GM12878 (cell line): ENCODE results near the gene ANKS1A. TPM values are rescaled to one million over a fixed set of nuclear protein-coding genes. Genes with fewer than 3 reads are reported as not detected.

Experiments
- ATAC-seq: fragments of 200-7000 bp; cut with Tn5 transposase; 3 replicates; pipeline ENCODE4 v1.9.1; 2020; ENCODE audit warnings: mild to moderate bottlenecking, moderate library complexity
- BruUV-seq: library from RNA; stranded (reverse); fragments of 400-500 nt; replicated peaks from 2 replicates; lab custom pipeline; 2021; lab: Mats Ljungman, UMichigan
- CTCF ChIA-PET: fragments of 300-600 bp; sonication (Branson Sonifier 250); formaldehyde crosslinking; extraction: SDS; loops from one replicate; lab custom pipeline; 2021; ENCODE audit warnings: inconsistent platforms; lab: Yijun Ruan, JAX
- POLR2A ChIA-PET: fragments of 350-600 bp; formaldehyde crosslinking; extraction: SDS; loops from one replicate; lab custom pipeline; 2021; ENCODE audit warnings: inconsistent platforms; lab: Charles Lee
- RAD21 ChIA-PET: fragments of 300-600 bp; sonication (Branson Sonifier 250); formaldehyde crosslinking; loops from one replicate; lab custom pipeline; 2023; ENCODE audit warnings: antibody characterized with exemption; ENCODE audit not compliant: unreplicated experiment; lab: Charles Lee
- SMC1A ChIA-PET: fragments of 300-600 bp; sonication (Branson Sonifier 250); formaldehyde crosslinking; loops from one replicate; lab custom pipeline; 2023; ENCODE audit not compliant: unreplicated experiment, uncharacterized antibody; lab: Charles Lee
- DNase-seq: peaks from one replicate; pipeline ENCODE4 v3.0.0-alpha.2; 2011; ENCODE audit warnings: low read depth, low spot score
- FAIRE-seq: peaks from 3 replicates; lab custom pipeline; 2011; peaks lifted over from hg19 to GRCh38; lab: Jason Lieb, UNC
- H2AFZ ChIP-seq: 2 replicates; pipeline ENCODE4 v1.6.0; 2011; ENCODE audit warnings: low read depth, low read length, control low read depth; ENCODE audit not compliant: control insufficient read depth
- H3K27ac ChIP-seq: 2 replicates; pipeline ENCODE4 v1.5.1; 2011; ENCODE audit warnings: control low read depth; ENCODE audit not compliant: control insufficient read depth, insufficient read depth
- H3K27me3 ChIP-seq, 2 experiments: replicated peaks in 1 of 2; 2 replicates each; pipeline versions ENCODE4 v1.6.0 to v1.6.1; 2011; ENCODE audit warnings: low read length in 1 of 2; ENCODE audit not compliant: control insufficient read depth in 2 of 2, insufficient read depth in 2 of 2
- H3K36me3 ChIP-seq, 2 experiments: 2 replicates each; pipeline ENCODE4 v1.5.1; 2011; ENCODE audit warnings: low read length in 1 of 2; ENCODE audit not compliant: control insufficient read depth in 2 of 2, insufficient read depth in 2 of 2
- H3K4me1 ChIP-seq: 2 replicates; pipeline ENCODE4 v1.6.1; 2011; ENCODE audit warnings: mild to moderate bottlenecking, low read length, moderate library complexity, mixed read lengths; ENCODE audit not compliant: control insufficient read depth, insufficient read depth
- H3K4me2 ChIP-seq: 2 replicates; pipeline ENCODE4 v1.6.0; 2011; ENCODE audit warnings: control low read depth; ENCODE audit not compliant: control insufficient read depth, insufficient read depth
- H3K4me3 ChIP-seq: fragments of 200-600 bp; sonication (generic); 2 replicates; pipeline ENCODE4 v1.5.1; 2016
- H3K79me2 ChIP-seq: 2 replicates; pipeline ENCODE4 v1.6.0; 2011; ENCODE audit warnings: low read length; ENCODE audit not compliant: control insufficient read depth, insufficient read depth
- H3K9ac ChIP-seq: 2 replicates; pipeline ENCODE4 v1.8.0; 2011; ENCODE audit warnings: low read length, control low read depth, mixed read lengths; ENCODE audit not compliant: control insufficient read depth, insufficient read depth
- H3K9me3 ChIP-seq: replicated peaks from 3 replicates; pipeline ENCODE4 v1.5.1; 2011; ENCODE audit warnings: mild to moderate bottlenecking, low read length; ENCODE audit not compliant: control insufficient read depth, insufficient read depth
- H4K20me1 ChIP-seq: 2 replicates; pipeline ENCODE4 v1.6.0; 2011; ENCODE audit not compliant: control insufficient read depth, insufficient read depth
- ATF3 ChIP-seq: IDR thresholded peaks from 2 replicates; pipeline ENCODE4 v1.6.1; 2011; ENCODE audit warnings: low read depth, mild to moderate bottlenecking, low read length, moderate library complexity, borderline replicate concordance; ENCODE audit errors: extremely low read depth
- ATF7 ChIP-seq: fragments of 450-650 bp; IDR thresholded peaks from 2 replicates; pipeline ENCODE4 v1.6.1; 2016; ENCODE audit warnings: low read depth, mild to moderate bottlenecking
- CREB1 ChIP-seq: IDR thresholded peaks from 2 replicates; pipeline ENCODE4 v1.6.1; 2012; ENCODE audit warnings: low read depth, mild to moderate bottlenecking, inconsistent platforms
- LARP7 ChIP-seq: fragments of 450-650 bp; IDR thresholded peaks from 2 replicates; pipeline ENCODE4 v1.6.1; 2017; ENCODE audit warnings: mild to moderate bottlenecking
- MEF2A ChIP-seq: IDR thresholded peaks from 2 replicates; pipeline ENCODE4 v1.6.1; 2011; ENCODE audit warnings: low read depth, mild to moderate bottlenecking, low read length, moderate library complexity; ENCODE audit not compliant: insufficient read depth
- MYB ChIP-seq: fragments of 150-350 bp; IDR thresholded peaks from 2 replicates; pipeline ENCODE4 v1.6.1; 2014; ENCODE audit warnings: mild to moderate bottlenecking, low read depth, low read length, borderline replicate concordance
- NFIC ChIP-seq: IDR thresholded peaks from 2 replicates; pipeline ENCODE4 v1.6.1; 2012; ENCODE audit warnings: low read depth, mild to moderate bottlenecking, inconsistent platforms, low read length, moderate library complexity
- NFYA ChIP-seq: IDR thresholded peaks from 2 replicates; pipeline ENCODE4 v1.6.1; 2011; ENCODE audit warnings: low read depth, mild to moderate bottlenecking, low read length, improper control_type of control experiment, borderline replicate concordance
- NFYB ChIP-seq: IDR thresholded peaks from 2 replicates; pipeline ENCODE4 v1.6.1; 2011; ENCODE audit warnings: low read depth, mild to moderate bottlenecking, low read length, improper control_type of control experiment, moderate library complexity; ENCODE audit not compliant: insufficient read depth
- RB1 ChIP-seq: fragments of 450-650 bp; formaldehyde crosslinking; IDR thresholded peaks from 2 replicates; pipeline ENCODE4 v1.6.1; 2017; ENCODE audit warnings: mild to moderate bottlenecking, borderline replicate concordance
- RBBP5 ChIP-seq: fragments of 200-600 bp; sonication (generic); conservative IDR thresholded peaks from 2 replicates; pipeline ENCODE4 v1.6.1; 2016
- ZNF207 ChIP-seq: fragments of 450-650 bp; IDR thresholded peaks from 2 replicates; pipeline ENCODE4 v1.6.1; 2014; ENCODE audit warnings: antibody characterized with exemption, mild to moderate bottlenecking, borderline replicate concordance
- WGBS: methylation state at CpG from one replicate; pipeline ENCODE4 v1.1.6; 2016; ENCODE audit warnings: low lambda C conversion rate; ENCODE audit not compliant: insufficient replicate concordance, insufficient coverage; ENCODE audit errors: missing lambda C conversion rate; 5-methylcytosine and 5-hydroxymethylcytosine counted together
- in situ Hi-C: fragments of 300-500 bp; cut with MboI; formaldehyde crosslinking; loops from 9 replicates; pipeline ENCODE4 v1.14.3; 2018; ENCODE audit warnings: mixed read lengths
- intact Hi-C: fragments of 100-400 bp; cut with micrococcal nuclease; formaldehyde crosslinking; loops from one replicate; pipeline ENCODE4 v1.14.2; 2022; ENCODE audit not compliant: unreplicated experiment
- polyA plus RNA-seq, 11 experiments: library from polyadenylated mRNA; depleted of rRNA in 4 of 11; unstranded in 6 of 11; stranded (reverse) in 5 of 11; fragments of >200 nt; fragmentation: Nextera tagmentation in 4 of 11; fragmentation: Illumina TruSeq in 1 of 11; extraction: Ambion mirVana in 4 of 11; extraction: Trizol in 1 of 11; gene quantifications; 1 replicate in 1 of 11; 2 replicates in 10 of 11; pipeline versions ENCODE4 v1.2.1 to v1.2.3, GENCODE V29; 2011 to 2016; ENCODE audit warnings: inconsistent platforms in 2 of 11, missing spikeins in 2 of 11, low read depth in 1 of 11
- total RNA-seq, 4 experiments: library from RNA; depleted of rRNA in 3 of 4; stranded (reverse); fragments of >200 nt in 3 of 4; fragmentation: Illumina TruSeq in 1 of 4; extraction: Trizol in 1 of 4; gene quantifications; 2 replicates each; pipeline versions ENCODE4 v1.2.1 to v1.2.3, GENCODE V29; 2013 to 2021
- TF ChIP-seq, protein P1 (sequence below): fragments of 450-650 bp; IDR thresholded peaks from 2 replicates; pipeline ENCODE4 v1.6.1; 2018; ENCODE audit warnings: borderline replicate concordance, mild to moderate bottlenecking; ENCODE audit not compliant: partially characterized antibody

Gene ANKS1A
- total and polyA plus RNA-seq, 10 of the 15 experiments (the other 5 are each of a cell fraction or from before 2014, with no cell fraction given) = 0.60 to 7.0 (median 3.0) TPM

- no peak overlapping the region for H3K9ac ChIP-seq
- POLR2A ChIA-PET = interaction anchor here (0.9 kb wide), 1 partner anchor 147 kb away, joined by 3 read pairs; no protein-coding TSS in a partner anchor
- no TSS peak for BruUV-seq
- TF ChIP-seq ATF7 (no peak), MYB (no peak), ATF3 (no peak), NFYB (no peak), LARP7 (no peak), RB1 (no peak), NFYA (no peak), RBBP5 (no peak), CREB1 (no peak), ZNF207 (no peak), NFIC (no peak), MEF2A (no peak)
- TF ChIP-seq, protein P1, sequence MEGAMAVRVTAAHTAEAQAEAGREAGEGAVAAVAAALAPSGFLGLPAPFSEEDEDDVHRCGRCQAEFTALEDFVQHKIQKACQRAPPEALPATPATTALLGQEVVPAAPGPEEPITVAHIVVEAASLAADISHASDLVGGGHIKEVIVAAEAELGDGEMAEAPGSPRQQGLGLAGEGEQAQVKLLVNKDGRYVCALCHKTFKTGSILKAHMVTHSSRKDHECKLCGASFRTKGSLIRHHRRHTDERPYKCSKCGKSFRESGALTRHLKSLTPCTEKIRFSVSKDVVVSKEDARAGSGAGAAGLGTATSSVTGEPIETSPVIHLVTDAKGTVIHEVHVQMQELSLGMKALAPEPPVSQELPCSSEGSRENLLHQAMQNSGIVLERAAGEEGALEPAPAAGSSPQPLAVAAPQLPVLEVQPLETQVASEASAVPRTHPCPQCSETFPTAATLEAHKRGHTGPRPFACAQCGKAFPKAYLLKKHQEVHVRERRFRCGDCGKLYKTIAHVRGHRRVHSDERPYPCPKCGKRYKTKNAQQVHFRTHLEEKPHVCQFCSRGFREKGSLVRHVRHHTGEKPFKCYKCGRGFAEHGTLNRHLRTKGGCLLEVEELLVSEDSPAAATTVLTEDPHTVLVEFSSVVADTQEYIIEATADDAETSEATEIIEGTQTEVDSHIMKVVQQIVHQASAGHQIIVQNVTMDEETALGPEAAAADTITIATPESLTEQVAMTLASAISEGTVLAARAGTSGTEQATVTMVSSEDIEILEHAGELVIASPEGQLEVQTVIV = no peak
- RAD21 ChIA-PET = interaction anchor here (0.5 to 2.5 kb wide), 23 partner anchors 12 to 943 kb away, joined by 3 to 18 read pairs (median 4); partner anchors contain the start of genes ANKS1A and SMIM29
- H3K27me3 ChIP-seq = no peaks in the 10 kb centered on the region
- no peak overlapping the region for H2AFZ ChIP-seq
- intact Hi-C loops (no loop called here), in situ Hi-C loops (loop anchor here (5.0 to 10.0 kb wide), 2 partner anchors 152 to 685 kb away; no protein-coding TSS in a partner anchor)
- no peak for FAIRE-seq
- H3K9me3 ChIP-seq = no peaks in the 10 kb centered on the region
- H3K4me1 ChIP-seq = peaks cover 3% of the 10 kb centered on the region; the same call in 1 of the 2 replicates
- no peaks in the 10 kb centered on the region for H3K36me3 ChIP-seq
- 18% methylated on average over 2 of the region's 2 CpGs for WGBS
- CTCF ChIA-PET = interaction anchor here (0.7 to 4.5 kb wide), 56 partner anchors 9 to 1636 kb away, joined by 3 to 145 read pairs (median 4); partner anchors contain the start of genes BLTP3A, RPS10 and SMIM29
- H3K4me2 ChIP-seq = no peak overlapping the region
- H3K4me3 ChIP-seq = no peak overlapping the region
- no peak for ATAC-seq
- no peaks in the 10 kb centered on the region for H4K20me1 ChIP-seq
- SMC1A ChIA-PET = interaction anchor here (0.7 to 3.8 kb wide), 39 partner anchors 9 to 889 kb away, joined by 3 to 88 read pairs (median 4); partner anchors contain the start of gene ANKS1A
- H3K79me2 ChIP-seq = no peaks in the 10 kb centered on the region
- DNase-seq = no peak
- no peak overlapping the region for H3K27ac ChIP-seq
Observed at GRCh38 chr6:35139470-35139869, 250.4 kb downstream of the ANKS1A start.
